SK-N-MC (cell line): ENCODE measurements around the gene RDX.

Experiments used
- EZH2 ChIP-seq: fragments of 200-600 bp; sonication (generic); IDR thresholded peaks from one replicate; pipeline ENCODE4 v1.6.1; 2017; ENCODE audit warnings: antibody characterized with exemption
- FOXP2 ChIP-seq: optimal IDR thresholded peaks from 2 replicates; pipeline ENCODE3; 2011; ENCODE audit warnings: mild to moderate bottlenecking, moderate library complexity; ENCODE audit not compliant: insufficient read depth; ENCODE audit errors: extremely low read length, control extremely low read depth
- POLR2AphosphoS5 ChIP-seq: IDR thresholded peaks from 2 replicates; pipeline ENCODE4 v1.6.1; 2012; ENCODE audit warnings: mild to moderate bottlenecking, low read depth, low read length, borderline replicate concordance

DNA sequence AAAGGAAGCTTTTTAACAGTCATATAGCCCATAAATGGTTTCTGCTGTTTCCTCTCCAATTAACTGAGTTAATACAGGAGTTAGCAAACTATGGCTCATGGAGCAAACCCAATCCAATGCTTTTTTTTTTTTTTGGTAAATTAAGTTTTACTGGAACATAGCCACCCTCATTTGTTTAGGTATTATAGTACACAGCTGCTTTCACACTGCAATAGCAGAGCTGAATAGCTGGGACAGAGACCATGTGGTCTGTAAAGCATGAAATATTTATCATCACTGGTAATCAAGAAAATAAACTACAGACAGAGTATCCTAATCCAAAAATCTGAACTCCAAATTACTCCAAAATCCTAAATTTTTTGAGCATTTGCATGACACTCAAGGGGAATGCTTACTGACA lies 53.7 kb downstream of the RDX start:
- TF ChIP-seq POLR2AphosphoS5 (no peak), EZH2 (no peak), FOXP2 (no peak)
